SU-DHL-6 (cell line): ENCODE measurements around the gene KRTAP5-3.

Experiments
- EZH2phosphoT487 ChIP-seq: fragments of 200-600 bp; sonication (generic), shearing (Covaris generic); conservative IDR thresholded peaks from 2 replicates; pipeline ENCODE4 v1.6.1; 2018; ENCODE audit warnings: mild to moderate bottlenecking, antibody characterized with exemption, low read length, moderate library complexity, mixed read lengths
- TF ChIP-seq, protein P1 (sequence below): fragments of 200-600 bp; sonication (generic); IDR thresholded peaks from one replicate; pipeline ENCODE4 v1.5.1; 2017; ENCODE audit warnings: antibody characterized with exemption, mild to moderate bottlenecking, low read length, moderate library complexity; ENCODE audit not compliant: insufficient read depth, poor library complexity, severe bottlenecking

DNA sequence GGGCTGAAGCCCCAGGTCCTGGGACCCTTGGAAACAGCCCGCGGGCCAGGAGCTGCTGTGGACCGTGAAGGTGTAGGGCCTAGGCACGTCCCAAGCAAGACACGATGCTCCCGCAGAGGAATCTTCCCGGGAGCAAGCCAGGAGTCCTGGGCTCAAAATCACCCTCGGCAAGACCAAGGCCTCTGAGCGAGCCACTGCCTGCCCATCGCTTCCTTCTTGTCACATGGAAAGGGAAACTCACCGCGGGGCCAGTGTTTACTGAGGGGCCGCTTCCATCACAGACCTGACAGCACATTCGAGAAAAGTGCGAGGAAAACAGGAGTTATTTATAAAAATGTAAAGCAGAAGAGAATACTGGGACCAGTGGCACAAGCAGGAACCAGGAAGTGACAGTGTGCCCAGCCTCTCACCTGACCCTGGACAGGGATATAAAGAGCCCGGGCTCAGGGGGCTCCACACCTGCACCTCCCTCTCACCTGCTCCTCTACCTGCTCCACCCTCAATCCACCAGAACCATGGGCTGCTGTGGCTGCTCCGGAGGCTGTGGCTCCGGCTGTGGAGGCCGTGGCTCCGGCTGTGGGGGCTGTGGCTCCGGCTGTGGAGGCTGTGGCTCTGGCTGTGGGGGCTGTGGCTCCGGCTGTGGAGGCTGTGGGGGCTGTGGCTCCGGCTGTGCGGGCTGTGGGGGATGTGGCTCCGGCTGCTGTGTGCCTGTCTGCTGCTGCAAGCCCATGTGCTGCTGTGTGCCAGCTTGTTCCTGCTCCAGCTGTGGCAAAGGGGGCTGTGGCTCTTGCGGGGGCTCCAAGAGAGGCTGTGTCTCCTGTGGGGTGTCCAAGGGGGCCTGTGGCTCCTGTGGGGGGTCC, 21.3 kb upstream of the KRTAP5-3 start, which contains the start of gene KRTAP5-5:
- TF ChIP-seq, protein P1, sequence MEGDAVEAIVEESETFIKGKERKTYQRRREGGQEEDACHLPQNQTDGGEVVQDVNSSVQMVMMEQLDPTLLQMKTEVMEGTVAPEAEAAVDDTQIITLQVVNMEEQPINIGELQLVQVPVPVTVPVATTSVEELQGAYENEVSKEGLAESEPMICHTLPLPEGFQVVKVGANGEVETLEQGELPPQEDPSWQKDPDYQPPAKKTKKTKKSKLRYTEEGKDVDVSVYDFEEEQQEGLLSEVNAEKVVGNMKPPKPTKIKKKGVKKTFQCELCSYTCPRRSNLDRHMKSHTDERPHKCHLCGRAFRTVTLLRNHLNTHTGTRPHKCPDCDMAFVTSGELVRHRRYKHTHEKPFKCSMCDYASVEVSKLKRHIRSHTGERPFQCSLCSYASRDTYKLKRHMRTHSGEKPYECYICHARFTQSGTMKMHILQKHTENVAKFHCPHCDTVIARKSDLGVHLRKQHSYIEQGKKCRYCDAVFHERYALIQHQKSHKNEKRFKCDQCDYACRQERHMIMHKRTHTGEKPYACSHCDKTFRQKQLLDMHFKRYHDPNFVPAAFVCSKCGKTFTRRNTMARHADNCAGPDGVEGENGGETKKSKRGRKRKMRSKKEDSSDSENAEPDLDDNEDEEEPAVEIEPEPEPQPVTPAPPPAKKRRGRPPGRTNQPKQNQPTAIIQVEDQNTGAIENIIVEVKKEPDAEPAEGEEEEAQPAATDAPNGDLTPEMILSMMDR = no peak
- no peak for TF ChIP-seq EZH2phosphoT487
